Measurements from ENCODE around the gene CDCA4. TPM values are rescaled to one million over a fixed set of nuclear protein-coding genes. Genes with fewer than 3 reads are reported as not detected.

Gene CDCA4
- total and polyA plus RNA-seq, 2 donors (not counting 3 experiments of a cell fraction or from before 2014, with no cell fraction given) = 29.9 to 44.5 TPM

DNA sequence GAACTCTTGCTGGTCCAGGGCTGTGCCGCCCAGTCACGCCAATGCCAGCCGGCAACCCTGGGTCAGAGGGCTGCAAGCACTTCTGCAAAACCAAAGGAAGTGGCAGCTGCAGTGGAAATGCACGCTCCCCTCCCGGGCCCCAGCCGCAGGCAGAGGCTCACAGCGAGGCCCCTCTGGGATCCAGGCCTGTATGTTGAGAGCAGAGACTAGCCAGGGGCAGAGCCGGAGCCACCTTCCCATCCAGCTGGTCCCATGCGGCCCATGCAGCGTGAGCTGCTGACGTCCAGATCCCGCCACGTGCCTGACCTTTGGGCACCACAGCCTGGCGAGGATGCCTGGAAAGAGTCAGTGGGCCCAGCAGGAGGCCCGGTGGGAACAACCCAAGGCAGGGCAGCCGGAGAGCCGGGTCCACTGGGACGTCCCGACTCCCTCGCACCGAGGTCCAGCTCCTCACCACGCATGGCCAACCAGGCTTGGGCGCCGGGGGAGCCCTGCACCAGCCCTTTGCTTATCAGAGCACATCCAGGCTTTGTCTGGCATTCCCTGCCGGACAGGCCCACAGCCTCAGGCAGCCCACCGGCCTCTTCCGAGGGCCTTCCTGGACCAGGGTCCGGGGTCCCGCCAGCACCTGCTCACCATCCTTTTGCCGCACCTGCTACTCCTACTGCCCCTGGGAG is 40.0 kb upstream of the CDCA4 start:
- FAIRE-seq (no peak), DNase-seq (ENCODE audit: low read depth, low spot score) (no peak)
- no peaks in the 10 kb centered on the region for H3K36me3 ChIP-seq (ENCODE audit: control insufficient read depth in 2 of 2, extremely low read depth in 1 of 2, insufficient read depth in 2 of 2, low read length in 2 of 2)
- H3K79me2 ChIP-seq (ENCODE audit: control insufficient read depth, insufficient read depth, low read length) = no peaks in the 10 kb centered on the region
- H3K27me3 ChIP-seq (ENCODE audit: control insufficient read depth in 2 of 2, insufficient read depth in 2 of 2, low read length in 2 of 2) = no peaks in the 10 kb centered on the region
- intact Hi-C loops (cut with micrococcal nuclease) = no loop called here
- ChIA-PET CTCF (interaction anchor here (1.0 to 1.8 kb wide), 2 partner anchors 25 to 29 kb away, joined by 4 to 8 read pairs; no protein-coding TSS in a partner anchor), POLR2A (no interaction called here)
- BruUV-seq (replicated peaks) = no TSS peak
- peaks cover 20% of the 10 kb centered on the region for H3K4me1 ChIP-seq (ENCODE audit: control insufficient read depth, extremely low read depth, insufficient read depth, low read length)
- no peaks in the 10 kb centered on the region for H3K9me1 ChIP-seq (replicated peaks; ENCODE audit: control insufficient read depth, extremely low read depth, insufficient read depth, low read length)
- H4K20me1 ChIP-seq (replicated peaks; ENCODE audit: control insufficient read depth, extremely low read depth, insufficient read depth, low read length) = no peaks in the 10 kb centered on the region
- TF ChIP-seq, protein P1, sequence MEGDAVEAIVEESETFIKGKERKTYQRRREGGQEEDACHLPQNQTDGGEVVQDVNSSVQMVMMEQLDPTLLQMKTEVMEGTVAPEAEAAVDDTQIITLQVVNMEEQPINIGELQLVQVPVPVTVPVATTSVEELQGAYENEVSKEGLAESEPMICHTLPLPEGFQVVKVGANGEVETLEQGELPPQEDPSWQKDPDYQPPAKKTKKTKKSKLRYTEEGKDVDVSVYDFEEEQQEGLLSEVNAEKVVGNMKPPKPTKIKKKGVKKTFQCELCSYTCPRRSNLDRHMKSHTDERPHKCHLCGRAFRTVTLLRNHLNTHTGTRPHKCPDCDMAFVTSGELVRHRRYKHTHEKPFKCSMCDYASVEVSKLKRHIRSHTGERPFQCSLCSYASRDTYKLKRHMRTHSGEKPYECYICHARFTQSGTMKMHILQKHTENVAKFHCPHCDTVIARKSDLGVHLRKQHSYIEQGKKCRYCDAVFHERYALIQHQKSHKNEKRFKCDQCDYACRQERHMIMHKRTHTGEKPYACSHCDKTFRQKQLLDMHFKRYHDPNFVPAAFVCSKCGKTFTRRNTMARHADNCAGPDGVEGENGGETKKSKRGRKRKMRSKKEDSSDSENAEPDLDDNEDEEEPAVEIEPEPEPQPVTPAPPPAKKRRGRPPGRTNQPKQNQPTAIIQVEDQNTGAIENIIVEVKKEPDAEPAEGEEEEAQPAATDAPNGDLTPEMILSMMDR (IDR thresholded peaks at IDR 0.05; ENCODE audit: extremely low read depth in 1 of 2, insufficient read depth in 1 of 2, low read depth in 1 of 2, low read length in 2 of 2) = no peak
- TF ChIP-seq POLR2AphosphoS5 (IDR thresholded peaks at IDR 0.05; ENCODE audit: insufficient read depth, low read depth, low read length) (no peak), FOS (IDR thresholded peaks at IDR 0.05; ENCODE audit: borderline replicate concordance, insufficient read depth, low read length) (no peak), GATA2 (IDR thresholded peaks at IDR 0.05; ENCODE audit: insufficient read depth, insufficient read length, low read depth, low read length) (no peak), JUN (IDR thresholded peaks at IDR 0.05; ENCODE audit: borderline replicate concordance, insufficient read depth, insufficient read length, low read depth) (no peak), EZH2 (IDR thresholded peaks at IDR 0.05; ENCODE audit: borderline replicate concordance, low read depth, low read length, severe bottlenecking) (no peak), POLR2A (IDR thresholded peaks at IDR 0.05; ENCODE audit: low read depth, low read length) (no peak), MYC (IDR thresholded peaks at IDR 0.05; ENCODE audit: low read depth, low read length) (no peak)
- TF ChIP-seq, protein P2, sequence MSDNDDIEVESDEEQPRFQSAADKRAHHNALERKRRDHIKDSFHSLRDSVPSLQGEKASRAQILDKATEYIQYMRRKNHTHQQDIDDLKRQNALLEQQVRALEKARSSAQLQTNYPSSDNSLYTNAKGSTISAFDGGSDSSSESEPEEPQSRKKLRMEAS (IDR thresholded peaks at IDR 0.05; ENCODE audit: insufficient read depth, insufficient read length) = no peak
- no peak overlapping the region for H3K9ac ChIP-seq (replicated peaks; ENCODE audit: extremely low read depth, insufficient read depth, low read length)
- no peak overlapping the region for H3K27ac ChIP-seq (ENCODE audit: insufficient read depth, low read depth, low read length)
- no peaks in the 10 kb centered on the region for H3K9me3 ChIP-seq (replicated peaks; ENCODE audit: control insufficient read depth, insufficient read depth, low read length)
- dilution Hi-C loops (cut with MboI; ENCODE audit: extremely low pct_ligation_motif_present, low sequenced_read_pairs) = no loop called here
- H3K4me2 ChIP-seq (ENCODE audit: insufficient read depth, low read length) = no peak overlapping the region
- peak overlapping the region; percentile 64 for H2AFZ ChIP-seq (ENCODE audit: low read depth, low read length)
- no peak overlapping the region for H3K4me3 ChIP-seq (replicated peaks in 1 of 3; ENCODE audit: insufficient read depth in 1 of 3, low read depth in 1 of 3, low read length in 3 of 3)
